HG03575 (cell line): ENCODE data around the gene OPALIN.

Source experiments
- ATAC-seq: cut with Tn5 transposase; IDR thresholded peaks from one replicate; pipeline ENCODE4 v1.9.1; 2021; ENCODE audit not compliant: unreplicated experiment, insufficient number of reproducible peaks, low FRiP score; ENCODE audit errors: extremely low read depth

Gene OPALIN

GRCh38 chr10:96374985-96375830, 16.4 kb upstream of the OPALIN start:
- ATAC-seq, result no peak

DNA sequence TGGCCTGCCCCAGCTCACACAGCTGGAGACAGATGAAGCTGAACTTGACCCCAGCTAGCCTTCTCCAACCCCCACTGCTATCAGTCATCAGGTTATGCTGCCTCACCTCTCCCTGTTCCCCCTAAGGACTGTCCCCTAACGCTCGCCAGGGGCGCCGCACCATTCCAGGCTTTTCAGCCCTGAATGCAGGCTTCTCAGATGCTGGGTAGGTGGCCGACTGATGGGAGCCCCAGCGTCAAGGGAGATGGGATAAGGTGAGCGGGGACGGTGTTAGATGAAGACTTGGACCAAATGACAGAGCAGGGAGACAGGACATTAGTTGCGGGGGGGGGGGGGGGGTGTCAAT, 15.8 kb upstream of the OPALIN start:
- no peak for ATAC-seq

- no peak for ATAC-seq
These were observed 15.2 kb upstream of the OPALIN start for GRCh38 chr10:96374004-96374403.

GRCh38 chr10:96371356-96371755, 12.6 kb upstream of the OPALIN start:
- no peak for ATAC-seq

DNA sequence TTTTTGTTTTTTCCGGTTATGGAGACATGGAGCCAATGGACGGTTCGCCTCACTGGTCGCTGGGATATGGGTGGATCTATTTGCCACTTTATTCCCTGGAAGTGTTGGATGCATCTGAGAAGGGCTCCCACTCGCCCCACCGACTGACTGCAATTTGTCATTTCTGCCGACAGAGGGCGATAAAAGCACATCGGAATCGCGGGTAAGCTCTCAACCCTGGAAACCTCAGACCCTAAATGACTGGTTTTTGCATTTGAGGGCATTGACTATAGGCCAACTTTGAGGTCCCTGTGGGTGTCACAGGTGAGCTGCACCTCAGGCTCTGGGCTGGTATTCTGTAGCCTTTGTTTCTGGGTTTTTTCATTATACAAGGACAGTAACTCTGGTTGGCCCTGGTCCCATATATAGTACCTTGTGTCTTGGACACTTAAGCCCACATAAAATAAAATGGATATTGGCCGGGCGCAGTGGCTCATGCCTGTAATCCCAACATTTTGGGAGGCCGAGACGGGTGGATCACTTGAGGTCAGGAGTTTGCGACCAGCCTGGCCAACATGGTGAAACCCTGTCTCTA, 11.9 kb upstream of the OPALIN start:
- ATAC-seq, result no peak

DNA sequence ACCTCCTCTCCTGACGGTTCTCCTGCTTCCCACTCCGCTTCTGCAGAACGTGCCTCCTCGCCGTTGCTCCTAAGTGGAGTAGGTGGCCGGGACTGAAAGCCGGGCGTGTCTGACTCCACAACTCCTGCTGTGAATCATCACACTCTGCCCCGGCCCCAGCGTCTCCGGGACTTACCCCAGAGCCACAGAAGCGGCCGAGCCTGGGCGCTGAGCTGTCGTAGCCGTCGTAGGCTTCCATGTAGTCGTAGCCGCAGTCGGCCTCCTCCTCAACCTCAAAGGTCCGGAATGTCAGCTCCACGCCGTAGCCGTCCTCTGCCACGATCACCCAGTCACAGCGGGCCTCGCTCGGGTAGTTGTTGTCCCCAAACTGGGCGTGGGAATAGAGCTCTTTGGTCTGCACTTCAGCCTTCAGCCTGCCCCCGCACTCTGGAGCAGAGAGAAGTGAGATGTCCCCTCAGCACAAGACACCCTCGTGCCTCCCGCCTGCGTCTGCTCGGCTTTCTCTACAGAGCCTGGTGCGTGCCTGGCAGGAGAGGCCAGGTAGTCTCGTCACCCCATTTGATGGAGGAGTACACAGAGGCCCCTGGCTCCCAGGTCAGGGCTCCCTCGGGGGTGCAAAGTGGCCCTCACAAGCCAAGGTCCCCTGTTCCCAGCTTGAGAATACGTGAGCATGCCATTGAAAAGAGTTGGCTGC, 11.2 kb upstream of the OPALIN start:
- no peak for ATAC-seq

GRCh38 chr10:96368971-96369370, 10.2 kb upstream of the OPALIN start:
- ATAC-seq, result no peak

- no peak for ATAC-seq
These were observed 8.7 kb upstream of the OPALIN start for GRCh38 chr10:96367470-96367869.

DNA sequence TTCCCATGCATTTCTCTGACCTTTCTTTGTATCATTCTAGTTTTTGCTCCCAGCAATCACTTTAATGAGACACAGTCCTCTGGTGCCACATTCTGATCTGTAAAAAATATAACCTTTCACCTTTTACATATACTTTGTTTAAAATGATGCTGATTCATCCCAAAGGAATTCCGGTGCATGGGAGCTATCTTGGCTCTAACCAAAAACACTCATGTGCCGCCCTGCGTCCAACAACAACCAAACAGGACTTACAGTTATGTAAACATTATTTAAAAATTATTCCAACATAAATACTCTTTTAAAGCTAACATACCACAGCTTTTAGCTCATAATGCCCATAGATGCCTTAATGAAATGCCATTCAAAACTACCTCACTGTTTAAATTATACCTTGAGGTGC, 7.7 kb upstream of the OPALIN start:
- no peak for ATAC-seq

GRCh38 chr10:96365571-96365970, 6.8 kb upstream of the OPALIN start:
- no peak for ATAC-seq

- ATAC-seq, result no peak
These were observed 2.0 kb upstream of the OPALIN start for GRCh38 chr10:96360766-96361165.

- no peak for ATAC-seq
These were observed 1.5 kb upstream of the OPALIN start for GRCh38 chr10:96360331-96360730.

- ATAC-seq, result no peak
These were observed 814 bp upstream of the OPALIN start for GRCh38 chr10:96359616-96360015.

DNA sequence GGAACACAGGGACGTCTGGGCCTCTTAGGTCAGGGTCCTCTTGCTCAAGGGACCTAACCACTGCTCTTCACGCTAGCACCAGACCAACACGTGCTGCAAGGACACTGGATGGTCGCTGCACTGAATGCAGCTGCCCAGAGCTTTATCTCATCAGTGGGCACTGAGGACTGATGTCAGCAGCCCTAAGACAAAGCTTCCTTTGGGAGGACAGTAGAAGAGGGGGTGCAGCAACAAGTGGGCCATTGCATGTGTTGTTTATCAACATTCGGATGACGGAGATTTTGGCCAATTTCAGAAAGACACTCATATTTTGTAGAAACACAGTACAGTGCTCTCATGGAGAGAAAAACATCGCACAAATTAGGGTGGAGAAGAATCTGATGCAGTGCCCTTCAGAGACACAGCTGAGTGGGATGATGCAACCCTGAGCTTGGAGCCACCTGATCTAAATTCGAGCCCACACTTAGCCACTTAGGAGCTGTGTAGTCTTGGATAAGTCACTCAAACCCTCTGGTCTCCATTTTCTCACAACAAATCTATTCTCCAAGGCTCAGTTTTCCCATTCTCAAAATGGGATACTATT, 1.7 kb downstream of the OPALIN start:
- ATAC-seq, result no peak

- ATAC-seq, result no peak
These were observed 6.2 kb downstream of the OPALIN start for GRCh38 chr10:96352582-96352981.

- ATAC-seq, result no peak
These were observed 6.8 kb downstream of the OPALIN start for GRCh38 chr10:96352027-96352426.

DNA sequence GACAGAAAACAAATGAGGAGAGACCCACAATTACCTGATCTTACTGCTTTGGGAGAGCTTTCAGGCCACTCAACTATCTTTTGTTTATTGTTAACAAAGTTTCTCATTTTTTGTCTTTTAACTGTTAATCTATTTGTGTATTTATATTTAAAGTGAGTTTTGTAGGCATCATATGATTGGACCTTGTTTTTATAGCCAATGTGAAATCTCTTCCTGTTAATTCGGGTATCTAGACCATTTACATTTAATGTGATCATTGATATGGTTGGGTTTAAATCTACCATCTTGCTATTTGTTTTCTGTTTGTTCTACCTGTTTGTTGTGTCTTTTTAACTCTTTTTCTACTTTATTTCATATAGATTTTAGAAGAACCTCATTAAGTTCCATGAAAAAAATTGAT, 12.5 kb downstream of the OPALIN start:
- no peak for ATAC-seq

- ATAC-seq, result no peak
These were observed 13.6 kb downstream of the OPALIN start for GRCh38 chr10:96345222-96345621.

GRCh38 chr10:96344178-96344577, 14.6 kb downstream of the OPALIN start:
- ATAC-seq, result no peak

- ATAC-seq, result no peak
These were observed 16.4 kb downstream of the OPALIN start for GRCh38 chr10:96342402-96342801.
